Skin of body (tissue), 3 donors: ENCODE results near the gene SPEN. TPM values are rescaled to one million over a fixed set of nuclear protein-coding genes. Genes with fewer than 3 reads are reported as not detected.
"Not testable (repeated sequence)": the region's sequence is repeated elsewhere in the genome, so short reads cannot be mapped to it uniquely, and the experiment has no call there.

ENCODE experiments used
- DNase-seq: peaks from one replicate; lab custom pipeline; 2025; lab: John Stamatoyannopoulos, UW
- small RNA-seq: library from RNA; depleted of rRNA; stranded (forward); fragments of <200 nt; gene quantifications from one replicate; pipeline ENCODE3, GENCODE V24; 2014; ENCODE audit warnings: low replicate concordance
- total RNA-seq: library from RNA; depleted of rRNA; stranded (reverse); fragments of >200 nt; gene quantifications from one replicate; pipeline ENCODE4 v1.2.3, GENCODE V29; 2014

Gene SPEN
- total RNA-seq, 1 donor from 2014 or later: 46.5 TPM

- DNase-seq: not testable (repeated sequence)
Measured at GRCh38 chr1:15977947-15978346, 130.4 kb downstream of the SPEN start.

GRCh38 chr1:15981679-15982078 is 134.2 kb downstream of the SPEN start:
- no peak for DNase-seq

- DNase-seq: no peak
Measured at GRCh38 chr1:15983275-15983674, 135.8 kb downstream of the SPEN start.

- DNase-seq: no peak
Measured at GRCh38 chr1:15985611-15986297, 138.2 kb downstream of the SPEN start.

- no peak for DNase-seq
Measured at GRCh38 chr1:15988856-15989736, 141.6 kb downstream of the SPEN start.

- DNase-seq: no peak
Measured at GRCh38 chr1:15989776-15990175, 142.3 kb downstream of the SPEN start.

Small RNAs within 50 kb of the gene (small RNA-seq; reads per million reads assigned to genes)
- gene AL034555.1 (not detected), gene AL355994.1 (not detected), gene AL355994.5 (not detected)

Other genes with a start within 250 kb of the SPEN start
- gene DDI2, start 230.2 kb upstream of the SPEN start, total RNA-seq: 54.4 TPM
- 19.6 TPM for gene PLEKHM2, start 163.4 kb upstream of the SPEN start, total RNA-seq
- 0.49 TPM for gene SLC25A34, start 111.4 kb upstream of the SPEN start, total RNA-seq
- gene TMEM82, start 105.2 kb upstream of the SPEN start, total RNA-seq: not detected
- 14.6 TPM for gene FBLIM1, start 88.9 kb upstream of the SPEN start, total RNA-seq
- 4.2 TPM for gene UQCRHL, start 40.1 kb upstream of the SPEN start, total RNA-seq
- 17.6 TPM for gene ZBTB17, start 128.4 kb downstream of the SPEN start, total RNA-seq
- gene SRARP, start 156.5 kb downstream of the SPEN start, total RNA-seq: not detected
- 3.0 TPM for gene HSPB7, start 170.3 kb downstream of the SPEN start, total RNA-seq
- 0.20 TPM for gene CLCNKA, start 174.3 kb downstream of the SPEN start, total RNA-seq
- gene CLCNKB, start 196.1 kb downstream of the SPEN start, total RNA-seq: 0.20 TPM
- gene FAM131C, start 225.9 kb downstream of the SPEN start, total RNA-seq: not detected